ENCODE measurements around the gene OR11H6. TPM values are rescaled to one million over a fixed set of nuclear protein-coding genes. Genes with fewer than 3 reads are reported as not detected.
"Not testable (repeated sequence)": the region's sequence is repeated elsewhere in the genome, so short reads cannot be mapped to it uniquely, and the experiment has no call there.

The OR11H6 gene
- total RNA-seq, 1 donor from 2014 or later = not detected

- not testable (repeated sequence) for DNase-seq
These were observed 40.9 kb downstream of the OR11H6 start for GRCh38 chr14:20264361-20264760.

- DNase-seq = no peak
These were observed 50.6 kb downstream of the OR11H6 start for GRCh38 chr14:20274062-20274461.

Small RNA genes within 50 kb of the gene (small RNA-seq; reads per million reads assigned to genes)
- gene GTF2IP22 (ENCODE audit: low replicate concordance) = not detected

Other genes starting within 250 kb of the OR11H6 start
- not detected for gene OR4K15, start 248.1 kb upstream of the OR11H6 start, total RNA-seq
- gene OR4Q2, start 221.5 kb upstream of the OR11H6 start, total RNA-seq = not detected
- gene OR4K14, start 204.4 kb upstream of the OR11H6 start, total RNA-seq = not detected
- not detected for gene OR4K13, start 187.7 kb upstream of the OR11H6 start, total RNA-seq
- not detected for gene OR4L1, start 163.7 kb upstream of the OR11H6 start, total RNA-seq
- gene OR4K17, start 113.0 kb upstream of the OR11H6 start, total RNA-seq = not detected
- not detected for gene OR4N5, start 84.9 kb upstream of the OR11H6 start, total RNA-seq
- not detected for gene OR11G2, start 32.8 kb upstream of the OR11H6 start, total RNA-seq
- gene OR11H7, start 5.3 kb downstream of the OR11H6 start, total RNA-seq = not detected
- not detected for gene OR11H4, start 15.6 kb downstream of the OR11H6 start, total RNA-seq
- 17.7 TPM for gene TTC5, start 82.2 kb downstream of the OR11H6 start, total RNA-seq
- gene CCNB1IP1, start 109.6 kb downstream of the OR11H6 start, total RNA-seq = 59.9 TPM
- 17.0 TPM for gene PARP2, start 119.9 kb downstream of the OR11H6 start, total RNA-seq
- gene TEP1, start 189.8 kb downstream of the OR11H6 start, total RNA-seq = 14.7 TPM
- gene KLHL33, start 212.5 kb downstream of the OR11H6 start, total RNA-seq = 0.30 TPM
- 33.6 TPM for gene OSGEP, start 231.1 kb downstream of the OR11H6 start, total RNA-seq
- 60.7 TPM for gene APEX1, start 231.5 kb downstream of the OR11H6 start, total RNA-seq
- gene PIP4P1, start 237.7 kb downstream of the OR11H6 start, total RNA-seq = 17.6 TPM
- gene PNP, start 245.7 kb downstream of the OR11H6 start, total RNA-seq = 24.4 TPM

Data from skin of body (tissue), 3 donors.